Activated CD4-positive, alpha-beta T cell treated with anti-CD3 and anti-CD28 coated beads, Interleukin-2, amount 50 U/mL, for 1 hour (primary cell): ENCODE data around the gene XBP1.
"Not testable (repeated sequence)": the region's sequence is repeated elsewhere in the genome, so short reads cannot be mapped to it uniquely, and the experiment has no call there.

Experiments
- DNase-seq: peaks from one replicate; pipeline ENCODE4 v3.0.0-alpha.2; 2020

Gene XBP1

DNA sequence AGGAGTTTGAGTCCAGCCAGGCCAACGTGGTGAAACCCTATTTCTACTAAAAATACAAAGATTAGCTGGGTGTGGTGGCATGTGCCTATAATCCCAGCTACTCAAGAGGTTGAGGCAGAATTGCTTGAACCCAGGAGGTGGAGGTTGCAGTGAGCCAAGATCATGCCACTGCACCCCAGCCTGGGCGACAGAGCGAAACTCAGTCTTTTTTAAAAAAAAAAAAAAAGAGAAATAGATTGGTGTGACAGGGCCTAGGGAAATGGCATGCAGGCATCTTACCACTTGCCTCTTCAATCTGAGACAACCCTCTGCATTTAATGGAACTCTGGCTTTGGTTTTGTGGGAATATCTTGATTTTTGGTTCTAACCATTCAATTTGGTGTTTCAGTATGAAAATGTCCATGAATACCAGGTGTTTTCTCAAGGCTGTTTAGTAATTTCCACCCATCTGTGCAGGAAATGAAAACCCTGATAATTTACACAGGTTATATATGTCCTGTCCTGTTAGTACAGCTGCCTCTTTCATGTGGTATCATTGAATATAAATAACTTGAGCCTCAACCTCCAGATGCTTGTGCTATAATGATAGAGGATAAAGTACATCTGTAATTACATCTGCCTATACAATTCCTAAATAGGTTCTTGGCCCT lies 8.4 kb downstream of the XBP1 start:
- no peak for DNase-seq

DNA sequence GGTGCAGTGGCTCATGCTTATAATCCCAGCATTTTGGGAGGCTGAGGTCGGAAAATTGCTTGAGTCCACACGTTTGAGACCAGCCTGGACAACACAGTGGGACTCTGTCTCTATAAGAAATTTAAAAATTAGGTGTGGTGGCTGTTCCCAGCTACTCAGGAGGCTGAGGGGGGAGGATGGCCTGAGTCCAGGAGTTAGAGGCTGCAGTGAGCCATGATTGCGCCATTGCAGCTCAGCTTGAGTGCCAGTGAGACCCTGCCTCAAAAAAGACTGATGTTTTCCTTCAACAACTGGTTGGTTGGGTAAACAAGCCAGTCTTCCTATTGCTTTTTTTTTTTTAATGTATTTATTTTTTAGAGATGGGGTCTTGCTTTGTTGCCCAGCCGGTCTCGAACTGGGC lies 9.2 kb downstream of the XBP1 start:
- DNase-seq = no peak

DNA sequence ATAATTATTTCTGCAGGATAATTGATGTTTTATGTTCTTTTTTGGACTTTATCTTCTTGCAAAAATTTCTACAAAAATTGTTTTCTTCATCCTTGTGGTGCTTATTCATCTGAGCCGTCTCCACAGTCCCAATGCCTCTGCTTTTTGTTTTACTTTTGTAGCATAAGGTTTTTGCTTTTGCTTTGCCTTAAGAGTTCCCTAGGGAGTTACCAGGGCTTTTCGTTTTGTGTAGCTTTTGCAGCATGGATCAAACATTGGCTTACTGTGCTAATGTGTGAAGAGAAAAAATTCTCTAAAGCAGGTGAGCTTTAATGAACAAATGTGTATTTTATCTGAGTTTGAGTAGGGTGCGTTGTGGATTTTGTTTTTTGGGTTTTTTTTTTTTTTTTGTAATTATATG lies 11.8 kb downstream of the XBP1 start:
- no peak for DNase-seq

DNA sequence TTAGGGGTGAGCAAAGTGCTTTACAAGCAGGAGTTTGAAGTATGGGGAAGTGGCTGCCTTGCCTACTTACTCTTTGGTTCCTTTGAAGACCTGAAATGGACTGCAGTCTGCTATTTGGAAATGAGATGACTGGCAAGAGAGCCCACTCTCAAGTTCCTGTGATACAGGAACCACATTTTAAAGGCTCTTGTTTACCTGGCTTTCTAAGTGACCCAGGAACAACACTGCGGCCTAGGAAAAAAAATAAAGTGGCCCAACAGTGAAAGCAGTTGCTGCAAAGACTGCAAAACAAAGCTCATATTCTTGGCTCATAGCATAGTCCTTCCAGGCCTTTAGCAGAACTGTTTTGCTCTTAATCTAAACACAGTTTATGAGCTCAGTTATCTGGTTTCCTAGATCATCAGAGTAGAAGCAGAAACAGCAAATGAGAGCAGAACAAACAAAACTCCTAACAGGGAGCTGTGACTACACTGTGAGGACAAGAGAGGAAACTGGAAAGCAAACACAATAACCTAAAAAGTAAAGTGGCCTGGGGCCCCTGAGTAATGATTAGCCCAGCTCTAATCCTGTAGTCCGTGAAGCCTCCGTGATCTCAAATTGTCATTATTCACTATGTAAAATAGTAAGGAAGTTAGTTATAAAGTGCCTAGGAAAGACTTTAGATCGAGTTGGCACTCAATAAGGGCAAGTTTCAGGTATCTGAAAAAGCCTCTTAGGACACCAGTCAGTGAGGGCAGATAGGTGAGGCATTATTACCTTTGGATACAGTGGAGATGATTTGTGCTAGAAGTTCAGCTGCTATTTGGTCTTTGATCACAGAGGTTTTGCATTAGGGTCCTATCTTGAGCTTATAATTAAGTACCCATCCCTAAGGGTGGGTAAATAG lies 16.3 kb downstream of the XBP1 start:
- no peak for DNase-seq

DNA sequence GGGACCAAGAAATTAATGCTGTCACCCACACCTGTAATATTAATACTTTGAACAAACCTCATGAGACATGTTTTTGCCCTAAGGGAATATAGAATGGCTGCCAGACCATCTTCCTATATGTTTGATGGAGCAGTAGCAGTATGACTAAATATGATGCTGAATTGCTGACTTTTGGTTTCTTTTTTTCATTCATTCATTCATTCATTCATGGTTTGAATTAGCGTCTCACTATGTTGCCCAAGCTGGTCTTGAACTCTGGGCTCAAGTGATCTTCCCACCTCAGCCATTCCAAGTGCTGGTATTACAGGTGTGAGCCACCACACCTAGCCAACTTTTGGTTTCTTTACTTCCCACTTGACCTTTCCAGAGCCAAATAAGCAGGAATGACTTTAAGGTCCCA lies 20.1 kb downstream of the XBP1 start:
- no peak for DNase-seq

DNA sequence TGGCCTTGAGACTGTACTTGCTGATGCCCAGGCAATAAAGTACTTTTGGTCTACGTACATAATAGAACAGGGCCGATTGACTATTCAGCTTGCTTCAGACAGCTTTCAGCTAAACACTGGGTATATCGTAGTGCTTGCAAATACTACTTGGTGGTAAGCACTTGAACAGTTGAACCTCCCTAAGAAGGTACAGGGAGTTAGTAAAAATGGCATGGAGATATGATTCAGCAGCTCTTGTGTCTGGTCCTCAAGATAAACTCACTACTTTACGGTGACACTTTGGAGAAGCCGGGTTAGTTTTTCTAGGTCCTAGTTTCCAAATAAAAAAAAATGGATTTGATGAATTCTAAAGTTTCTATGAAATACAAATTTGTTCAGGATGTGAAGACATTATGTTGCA lies 20.5 kb downstream of the XBP1 start:
- DNase-seq = no peak

DNA sequence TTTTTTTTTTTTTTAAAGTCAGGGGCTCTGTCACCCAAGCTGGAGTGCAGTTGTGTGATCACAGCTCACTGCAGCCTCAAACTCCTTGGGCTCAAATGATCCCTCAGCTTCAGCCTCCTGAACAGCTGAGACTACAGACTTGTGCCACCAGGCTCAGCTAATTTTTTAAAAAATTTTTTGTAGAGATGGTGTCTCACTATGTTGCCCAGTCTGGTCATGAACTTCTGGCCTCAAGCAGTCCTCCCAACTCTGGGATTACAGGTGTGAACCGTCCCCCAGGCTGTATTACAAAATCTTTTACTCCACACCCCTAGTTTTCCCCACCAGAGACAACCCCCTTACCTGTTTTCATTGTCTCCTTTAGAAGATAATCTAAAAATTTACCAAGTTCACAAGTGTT lies 26.0 kb downstream of the XBP1 start:
- no peak for DNase-seq

DNA sequence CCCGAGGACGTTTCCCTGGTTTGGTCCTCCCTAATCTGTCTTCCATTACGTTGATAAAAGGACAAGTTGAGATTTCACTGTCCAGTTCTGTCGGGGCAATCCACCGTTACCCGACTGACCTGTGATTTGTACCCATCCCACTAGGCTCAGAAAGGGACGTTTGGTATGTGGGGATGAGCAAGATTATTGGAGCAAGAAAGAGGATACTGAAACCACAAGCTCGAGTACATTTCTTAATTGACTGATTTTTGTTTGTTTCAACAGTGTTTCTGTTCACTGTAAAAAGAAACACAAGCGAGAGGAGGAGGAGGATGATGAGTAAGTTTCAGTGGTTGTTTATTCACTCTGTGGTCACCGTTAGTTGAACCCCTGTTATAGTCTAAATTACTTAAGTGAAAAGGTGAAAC lies 26.9 kb downstream of the XBP1 start:
- no peak for DNase-seq

DNA sequence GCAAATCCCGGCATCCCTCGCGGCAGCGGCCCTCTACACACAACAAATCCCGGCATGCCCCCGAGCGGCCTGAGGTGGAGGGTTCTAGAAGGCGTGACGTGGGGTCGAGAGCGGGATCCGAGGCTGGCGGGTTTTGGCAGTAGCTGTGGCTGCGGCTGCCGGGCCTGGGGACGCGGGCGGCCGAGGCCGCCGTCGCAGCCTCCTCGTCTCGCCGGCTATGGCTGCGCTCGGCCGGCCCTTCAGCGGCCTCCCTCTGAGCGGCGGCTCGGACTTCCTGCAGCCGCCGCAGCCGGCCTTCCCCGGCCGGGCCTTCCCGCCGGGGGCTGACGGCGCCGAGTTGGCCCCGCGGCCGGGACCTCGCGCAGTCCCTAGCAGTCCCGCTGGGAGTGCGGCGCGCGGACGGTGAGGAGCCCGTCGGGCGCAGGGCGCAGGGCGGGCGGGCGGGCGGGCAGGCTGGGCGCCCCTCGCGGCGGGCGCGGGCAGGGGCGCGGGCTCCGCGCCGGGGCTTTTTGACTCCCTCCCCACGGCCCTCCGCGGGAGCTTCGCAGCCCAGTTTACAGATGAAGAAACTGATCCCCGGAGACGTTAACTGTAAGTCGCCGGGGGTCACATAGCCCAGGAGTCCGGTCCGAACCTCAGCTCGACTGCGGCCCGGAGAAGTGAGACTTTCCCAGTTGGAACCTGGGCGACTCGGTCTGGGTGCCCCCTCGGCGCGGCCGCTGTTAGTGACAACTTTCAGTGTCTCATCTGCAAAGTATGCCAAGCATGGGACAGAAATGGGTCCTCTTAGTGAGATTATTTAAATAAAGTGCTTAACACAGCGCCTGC lies 27.5 kb downstream of the XBP1 start, which contains the start of gene CCDC117:
TSS of gene CCDC117 (plus strand) at position 63 of the 828 bp plus-strand sequence. CDS start at position 218, 155 bp downstream.
- peak; percentile 91 for DNase-seq

DNA sequence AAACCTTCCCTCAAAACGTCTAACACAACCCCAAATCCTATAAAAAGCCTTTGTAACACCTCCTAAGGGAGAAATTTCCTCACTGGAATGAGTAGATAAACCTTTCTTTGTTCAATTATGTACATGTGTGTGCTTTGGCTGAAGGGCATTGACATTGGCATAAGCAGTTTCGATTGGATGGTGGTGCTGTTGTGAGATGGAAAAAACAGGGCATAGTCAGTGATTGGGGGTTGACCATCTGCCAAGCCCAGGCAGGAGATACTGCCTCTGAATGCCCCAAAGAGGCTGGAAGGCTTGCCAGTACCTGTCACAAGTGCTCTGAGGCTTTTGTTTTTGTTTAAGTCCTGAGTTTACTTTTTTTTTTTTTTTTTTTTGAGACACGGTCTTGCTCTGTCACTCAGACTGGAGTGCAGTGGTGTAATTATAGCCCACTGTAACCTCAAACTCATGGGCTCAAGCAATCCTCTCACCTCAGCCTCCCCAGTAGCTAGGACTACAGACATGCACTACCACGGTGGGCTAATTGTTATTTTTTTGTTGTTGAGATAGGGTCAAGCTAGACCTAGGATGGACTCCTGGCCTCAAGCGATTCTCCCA lies 29.1 kb downstream of the XBP1 start:
- no peak for DNase-seq

DNA sequence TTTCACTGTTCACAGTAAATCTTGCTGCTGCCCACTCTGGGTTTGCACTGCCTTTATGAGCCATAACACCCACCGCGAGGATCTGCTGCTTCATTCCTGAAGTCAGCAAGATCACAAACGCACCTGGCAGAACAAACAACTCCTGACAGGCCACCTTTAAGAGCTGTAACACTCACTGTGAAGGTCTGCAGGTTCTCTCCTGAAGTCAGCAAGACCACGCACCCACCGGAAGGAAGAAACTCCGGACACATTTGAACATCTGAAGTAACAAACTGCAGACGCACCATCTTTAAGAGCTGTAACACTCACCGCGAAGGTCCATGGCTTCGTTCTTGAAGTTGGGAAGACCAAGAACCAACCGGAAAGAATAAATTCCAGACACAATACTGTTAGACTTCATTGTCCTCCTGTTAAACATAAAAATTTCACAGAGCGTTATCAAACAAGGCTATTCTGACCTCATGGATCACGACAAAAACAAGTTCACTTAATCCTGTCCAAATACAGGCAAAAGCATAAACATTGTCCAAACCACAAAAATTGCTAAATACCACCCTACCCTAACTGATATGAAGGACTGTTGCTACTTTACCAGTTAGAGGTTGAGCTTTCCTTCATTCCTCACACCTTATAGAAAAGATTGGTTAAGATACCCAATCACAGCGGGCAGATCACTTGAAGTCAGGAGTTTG lies 30.8 kb downstream of the XBP1 start:
- no peak for DNase-seq

DNA sequence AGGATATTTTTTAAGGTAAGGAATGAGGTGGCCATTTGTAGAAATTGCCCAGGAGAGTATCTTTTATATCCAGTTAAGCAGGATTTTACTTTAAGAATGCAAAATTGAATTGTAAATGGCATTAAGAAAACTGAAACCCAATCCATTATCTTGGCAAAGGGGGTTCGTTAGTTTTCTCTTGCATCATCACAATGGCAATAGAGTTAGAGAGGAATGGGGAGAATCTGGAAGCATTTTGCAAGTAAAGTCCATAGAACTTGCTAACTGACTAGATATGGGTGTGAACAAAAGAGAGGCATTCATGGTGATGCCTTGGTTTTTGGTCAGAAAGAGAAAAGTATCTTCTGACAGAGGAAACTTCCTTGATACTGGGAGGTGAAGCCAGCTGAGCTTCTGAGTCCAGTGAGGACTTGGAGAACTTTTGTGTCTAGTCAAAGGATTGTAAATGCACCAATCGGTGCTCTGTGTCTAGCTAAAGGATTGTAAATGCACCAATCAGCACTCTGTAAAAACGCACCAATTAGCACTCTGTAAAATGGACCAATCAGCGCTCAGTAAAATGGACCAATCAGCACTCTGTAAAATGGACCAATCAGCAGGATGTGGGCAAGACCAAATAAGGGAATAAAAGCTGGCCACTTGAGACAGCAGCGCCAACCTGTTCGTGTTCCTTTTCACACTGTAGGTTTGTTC lies 31.5 kb downstream of the XBP1 start:
- DNase-seq = no peak

DNA sequence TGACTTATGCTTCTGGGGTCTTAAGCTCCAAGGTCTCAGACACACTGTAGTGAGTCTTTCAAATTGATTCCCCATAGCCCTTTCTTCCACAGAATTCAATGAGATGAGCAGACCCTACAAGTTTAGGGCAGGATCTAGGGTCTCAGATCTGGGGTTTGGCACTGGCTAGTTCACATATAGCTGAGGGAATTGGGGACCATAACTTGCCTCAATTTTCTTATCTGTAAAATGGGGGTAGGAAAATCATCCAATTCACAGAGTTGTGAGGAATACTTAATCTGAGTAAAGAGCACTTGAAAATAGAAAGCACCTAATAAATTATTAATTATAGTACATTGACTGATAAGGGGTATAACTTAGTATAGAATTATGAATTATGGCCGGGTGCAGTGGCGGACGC lies 33.7 kb downstream of the XBP1 start:
- DNase-seq = no peak

DNA sequence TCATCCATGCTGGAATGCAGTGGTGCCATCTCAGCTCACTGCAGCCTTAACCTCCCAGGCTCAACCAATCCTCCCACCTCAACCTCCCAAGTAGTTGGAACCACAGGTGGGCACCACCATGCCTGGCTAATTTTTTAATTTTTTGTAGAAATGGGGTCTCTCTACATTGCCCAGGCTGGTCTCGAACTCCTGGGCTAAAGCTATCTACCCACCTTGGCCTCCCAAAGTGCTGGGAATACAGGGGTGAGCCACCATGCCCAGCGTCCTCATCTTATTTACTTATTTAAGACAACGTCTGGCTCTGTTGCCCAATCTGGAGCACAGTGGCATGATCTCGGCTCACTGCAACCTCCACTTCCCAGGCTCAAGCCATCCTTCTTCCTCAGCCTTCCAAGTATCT lies 38.4 kb downstream of the XBP1 start:
- DNase-seq = not testable (repeated sequence)

DNA sequence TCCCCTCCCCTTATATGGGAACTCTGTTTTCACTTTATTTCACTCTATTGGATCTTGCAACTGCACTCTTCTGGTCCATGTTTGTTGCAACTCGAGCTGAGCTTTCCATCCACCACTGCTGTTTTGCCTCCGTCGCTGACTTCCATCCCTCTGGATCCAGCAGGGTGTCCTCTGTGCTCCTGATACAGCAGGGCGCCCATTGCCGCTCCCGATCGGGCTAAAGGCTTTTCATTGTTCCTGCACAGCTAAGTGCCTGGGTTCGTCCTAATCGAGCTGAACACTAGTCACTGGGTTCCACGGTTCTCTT lies 39.0 kb downstream of the XBP1 start:
- no peak for DNase-seq

DNA sequence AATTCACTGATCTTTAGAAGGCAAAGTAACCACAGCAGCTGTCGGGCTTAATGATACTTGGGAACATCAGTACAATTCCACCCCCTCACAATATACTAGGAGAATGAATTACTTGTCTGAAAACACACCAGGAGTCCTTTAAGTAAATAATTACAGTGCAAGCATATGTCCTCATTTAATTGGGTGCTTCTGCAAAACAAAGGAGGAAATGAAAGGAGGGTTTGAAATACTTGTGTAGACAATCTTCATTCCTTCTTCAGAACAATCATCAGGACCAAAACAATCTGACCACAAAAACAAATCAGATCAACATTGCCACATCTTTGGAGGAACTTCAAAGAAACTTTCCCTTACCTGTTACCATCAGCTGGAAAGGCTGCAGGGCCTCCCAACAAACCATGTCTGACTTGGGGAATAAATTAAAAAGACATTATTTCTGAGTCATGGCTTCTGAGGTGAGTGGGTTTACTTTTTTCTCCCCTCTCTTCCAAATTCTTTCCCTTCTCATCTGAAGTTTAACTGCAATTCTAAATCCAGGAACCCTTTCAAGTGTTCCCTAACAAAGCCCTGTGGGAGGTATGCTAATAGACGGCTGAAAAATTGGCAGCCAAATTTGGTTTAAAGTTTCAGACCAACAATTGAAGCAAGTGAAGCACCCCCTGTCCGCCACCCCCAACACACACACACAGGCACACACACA lies 40.4 kb downstream of the XBP1 start:
- no peak for DNase-seq

DNA sequence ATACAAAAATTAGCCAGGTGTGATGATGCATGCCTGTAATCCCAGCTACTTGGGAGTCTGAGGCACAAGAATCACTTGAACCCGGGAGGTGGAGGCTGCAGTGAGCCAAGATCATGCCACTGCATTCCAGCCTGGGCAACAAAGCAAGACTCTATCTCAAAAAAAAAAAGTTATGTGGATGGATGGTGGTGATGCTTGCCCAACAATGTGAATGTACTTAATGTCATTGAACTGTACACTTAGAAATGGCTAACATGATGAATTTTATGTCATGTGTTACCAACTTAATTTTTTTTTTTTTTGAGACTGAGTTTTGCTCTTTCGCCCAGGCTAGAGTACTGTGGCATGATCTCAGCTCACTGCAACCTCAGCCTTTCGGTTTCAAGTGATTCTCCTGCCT lies 45.9 kb downstream of the XBP1 start:
- DNase-seq = not testable (repeated sequence)

DNA sequence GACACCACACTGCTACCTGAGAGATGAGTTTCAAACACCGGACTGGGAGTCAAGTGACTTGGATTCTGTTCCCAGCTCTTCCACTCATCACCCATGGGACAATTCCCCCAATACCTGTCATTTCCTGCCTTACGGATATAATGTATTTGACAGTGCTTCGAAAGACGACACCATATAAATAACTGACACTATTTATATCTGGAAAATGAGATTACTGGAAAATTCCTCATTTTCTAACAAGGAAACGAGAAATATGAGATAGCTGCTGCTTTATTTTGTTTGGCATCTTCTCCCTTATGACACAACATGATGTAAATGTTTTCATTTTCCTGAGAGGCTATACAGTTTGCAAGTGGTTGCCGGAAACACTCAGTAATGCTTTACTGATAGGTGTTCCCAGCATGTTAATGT lies 49.9 kb downstream of the XBP1 start:
- DNase-seq = no peak
